Colonic mucosa (tissue), 4 donors: ENCODE measurements around the gene EP300. TPM values are rescaled to one million over a fixed set of nuclear protein-coding genes. Genes with fewer than 3 reads are reported as not detected.
A peak's percentile ranks its signal among the peaks of the same experiment; 100 is the strongest.
"Not testable (repeated sequence)": the region's sequence is repeated elsewhere in the genome, so short reads cannot be mapped to it uniquely, and the experiment has no call there.

Source experiments
- DNase-seq: peaks from one replicate; pipeline ENCODE4 v3.0.0-alpha.2; 2020
- H3K27ac ChIP-seq: fragments of 200-600 bp; one replicate; pipeline ENCODE4 v1.8.0; 2021
- H3K27me3 ChIP-seq: fragments of 200-600 bp; one replicate; pipeline ENCODE4 v1.8.0; 2021
- H3K36me3 ChIP-seq: fragments of 200-600 bp; one replicate; pipeline ENCODE4 v1.8.0; 2021
- H3K4me1 ChIP-seq: fragments of 200-600 bp; one replicate; pipeline ENCODE4 v1.8.0; 2021; ENCODE audit warnings: mild to moderate bottlenecking
- H3K4me3 ChIP-seq: fragments of 200-600 bp; one replicate; pipeline ENCODE4 v1.8.0; 2021
- H3K9ac ChIP-seq, 2 donors: one replicate each; pipeline ENCODE4 v1.7.0; 2013; ENCODE audit warnings: control low read depth in 2 of 2, low read depth in 2 of 2, low read length in 2 of 2
- H3K9me3 ChIP-seq: fragments of 200-600 bp; one replicate; pipeline ENCODE4 v1.8.0; 2021
- CTCF ChIP-seq: fragments of 200-600 bp; IDR thresholded peaks from one replicate; pipeline ENCODE4 v1.8.0; 2022; ENCODE audit warnings: antibody characterized with exemption, mild to moderate bottlenecking
- intact Hi-C: fragments of 100-400 bp; cut with DNase I; formaldehyde crosslinking; loops from one replicate; pipeline ENCODE4 v1.14.1; 2022
- total RNA-seq, 2 donors: library from RNA; stranded (reverse); fragmentation: NEBNext Ultra II Directional in 1 of 2; extraction: Animal tissue kit (Norgen Biotek cat#: 25700) in 1 of 2; gene quantifications; one replicate each; pipeline ENCODE4 v1.2.1, GENCODE V29; 2021
- donor health status: healthy.
- donor health status: DM: no; HTN: no; CAD: no.
- donor health status: DM: no; HTN: no; CAD: no.

Gene EP300
- total RNA-seq, 2 donors from 2014 or later: 59.5 to 65.7 TPM

GRCh38 chr22:41094041-41094593 lies 1.7 kb downstream of the EP300 start:
- Histone ChIP-seq H3K4me1 (no peaks in the 10 kb centered on the region), H3K9ac (peak overlapping the region in 1 of 2 donors; percentile 88), H3K9me3 (no peaks in the 10 kb centered on the region), H3K27ac (peak overlapping the region; percentile 97), H3K27me3 (no peaks in the 10 kb centered on the region), H3K36me3 (no peaks in the 10 kb centered on the region), H3K4me3 (peak overlapping the region; percentile 96)
- peak; percentile 53 for DNase-seq
- TF ChIP-seq CTCF: no peak
- intact Hi-C loops: loop anchor here (5.0 kb wide), 2 partner anchors 72 to 142 kb away; partner anchors contain the start of gene RBX1

DNA sequence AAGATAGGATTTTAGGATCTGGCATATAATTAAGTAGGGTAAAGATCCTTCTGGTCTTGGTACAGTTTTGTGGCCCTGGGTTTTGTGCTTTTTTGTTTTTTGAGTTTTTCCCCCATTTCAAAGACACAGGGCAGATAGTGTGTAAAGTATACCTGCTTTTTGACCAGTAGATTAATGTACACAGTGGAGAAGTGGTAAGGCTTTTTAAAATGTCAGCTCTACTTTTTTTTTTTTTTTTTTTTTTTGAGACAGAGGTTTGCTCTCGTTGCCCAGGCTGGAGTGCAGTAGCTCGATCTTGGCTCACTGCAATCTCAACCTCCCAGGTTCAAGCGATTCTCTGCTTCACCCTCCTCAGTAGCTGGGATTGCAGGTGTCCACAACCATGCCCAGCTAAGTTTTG lies 4.0 kb downstream of the EP300 start:
- Histone ChIP-seq H3K4me3 (no peak overlapping the region), H3K36me3 (no peaks in the 10 kb centered on the region), H3K4me1 (no peaks in the 10 kb centered on the region), H3K27me3 (no peaks in the 10 kb centered on the region), H3K9ac (no peak overlapping the region), H3K9me3 (no peaks in the 10 kb centered on the region), H3K27ac (no peak overlapping the region)
- intact Hi-C loops: no loop called here
- no peak for DNase-seq
- TF ChIP-seq CTCF: no peak

DNA sequence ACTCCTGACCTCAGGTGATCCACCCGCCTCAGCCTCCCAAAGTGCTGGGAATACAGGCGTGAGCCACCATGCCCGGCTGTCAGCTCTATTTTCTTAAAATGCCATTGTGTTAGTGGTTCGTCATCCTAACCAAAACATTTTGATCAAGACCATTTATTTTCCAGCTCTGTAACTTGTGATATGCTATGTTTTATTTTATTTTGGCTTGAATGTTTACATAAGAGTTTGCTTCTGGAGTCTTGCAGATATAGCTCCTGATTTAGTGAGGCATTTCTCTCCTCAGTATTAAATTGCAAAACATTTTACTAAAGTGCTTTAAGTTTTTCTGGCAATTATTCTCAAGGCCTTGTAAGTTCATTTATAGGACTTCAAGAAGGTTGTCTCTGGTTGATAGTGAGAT lies 4.4 kb downstream of the EP300 start:
- intact Hi-C loops: no loop called here
- Histone ChIP-seq H3K4me1 (no peaks in the 10 kb centered on the region), H3K9ac (no peak overlapping the region), H3K27me3 (no peaks in the 10 kb centered on the region), H3K36me3 (no peaks in the 10 kb centered on the region), H3K9me3 (no peaks in the 10 kb centered on the region), H3K27ac (no peak overlapping the region), H3K4me3 (no peak overlapping the region)
- no peak for DNase-seq
- TF ChIP-seq CTCF: no peak

DNA sequence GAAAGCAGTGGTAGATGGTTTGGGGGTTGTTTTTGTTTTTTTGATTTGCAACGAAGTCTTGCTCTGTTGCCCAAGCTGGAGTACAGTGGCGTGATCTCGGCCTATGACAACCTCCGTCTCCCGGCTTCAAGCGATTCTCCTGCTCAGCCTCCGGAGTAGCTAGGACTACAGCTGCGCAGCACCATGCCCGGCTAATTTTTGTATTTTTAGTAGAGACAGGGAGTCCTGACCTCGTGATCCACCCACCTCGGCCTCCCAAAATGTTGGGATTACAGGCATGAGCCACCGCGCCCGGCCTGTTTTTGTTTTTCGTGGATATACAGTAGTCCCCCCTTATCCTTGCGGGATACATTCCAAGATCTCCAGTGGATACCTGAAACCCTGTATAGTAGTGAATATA lies 6.6 kb downstream of the EP300 start:
- intact Hi-C loops: no loop called here
- H3K9me3 ChIP-seq: no peaks in the 10 kb centered on the region
- no peak for DNase-seq

DNA sequence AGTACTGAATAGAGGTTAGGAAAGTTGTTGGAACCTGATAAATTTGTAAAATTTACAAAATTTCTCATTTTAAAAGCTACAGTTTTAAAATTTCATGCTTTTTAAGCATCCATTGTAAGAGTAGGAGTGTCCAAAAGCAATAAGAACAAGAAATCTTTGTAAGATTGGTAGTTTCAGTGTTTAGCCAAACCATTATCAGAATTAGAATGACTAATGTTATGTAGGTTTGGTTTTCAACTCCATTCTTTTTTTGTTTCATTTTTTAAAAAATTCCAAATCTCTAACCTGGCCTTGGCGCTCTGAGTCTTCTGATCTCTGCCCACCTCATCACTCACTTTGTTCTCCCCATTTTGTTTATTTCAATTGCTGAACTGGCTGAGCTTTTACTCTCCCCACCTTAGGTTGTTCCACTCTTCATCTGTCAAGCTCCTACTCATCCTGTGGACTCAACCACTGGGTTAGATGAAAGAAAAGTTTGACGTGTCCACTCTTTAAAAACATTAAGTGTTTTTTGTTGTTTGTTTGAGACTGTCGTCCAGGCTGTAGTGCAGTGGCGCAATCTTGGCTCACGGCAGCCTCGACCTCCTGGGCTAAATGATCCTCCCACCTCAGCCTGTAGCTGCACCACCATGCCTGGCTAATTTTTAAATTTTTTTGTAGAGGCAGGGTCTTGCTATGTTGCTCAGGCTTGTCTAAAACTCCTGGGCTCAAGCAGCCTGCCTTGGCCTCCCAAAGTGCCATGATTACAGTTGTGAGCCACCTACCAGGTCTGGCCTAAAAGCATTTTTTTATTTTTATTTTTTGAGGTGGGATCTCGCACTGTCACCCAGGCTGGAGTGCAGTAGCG lies 14.0 kb downstream of the EP300 start:
- DNase-seq: no peak
- Histone ChIP-seq H3K9me3 (no peaks in the 10 kb centered on the region), H3K4me1 (no peaks in the 10 kb centered on the region), H3K9ac (no peak overlapping the region), H3K36me3 (no peaks in the 10 kb centered on the region), H3K4me3 (no peak overlapping the region), H3K27me3 (no peaks in the 10 kb centered on the region), H3K27ac (no peak overlapping the region)
- intact Hi-C loops: no loop called here
- TF ChIP-seq CTCF: no peak

More for the DNA sequence above, 6.6 kb downstream of the EP300 start:
- H3K4me3 ChIP-seq: no peak overlapping the region
- no peaks in the 10 kb centered on the region for H3K36me3 ChIP-seq
- H3K4me1 ChIP-seq: no peaks in the 10 kb centered on the region
- no peaks in the 10 kb centered on the region for H3K27me3 ChIP-seq
- H3K27ac ChIP-seq: no peak overlapping the region
- no peak for TF ChIP-seq CTCF
- no peak overlapping the region for H3K9ac ChIP-seq

DNA sequence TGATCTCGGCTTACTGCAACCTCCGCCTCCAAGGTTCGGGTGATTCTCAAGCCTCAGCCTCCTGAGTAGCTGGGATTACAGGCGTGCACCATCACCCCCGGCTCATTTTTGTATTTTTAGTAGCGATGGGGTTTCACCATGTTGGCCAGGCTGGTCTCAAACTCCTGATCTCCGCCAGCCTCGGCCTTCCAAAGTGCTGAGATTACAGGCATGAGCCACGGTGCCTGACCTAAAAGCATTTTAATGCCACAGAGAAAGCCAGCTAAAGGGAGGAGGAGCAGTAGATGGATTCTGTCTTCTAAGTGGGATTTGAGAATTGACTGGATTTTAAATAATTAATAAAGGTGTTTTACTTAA lies 14.6 kb downstream of the EP300 start:
- H3K27me3 ChIP-seq, intact Hi-C loops, H3K4me3 ChIP-seq, H3K27ac ChIP-seq, H3K9ac ChIP-seq, H3K4me1 ChIP-seq, H3K9me3 ChIP-seq, H3K36me3 ChIP-seq, DNase-seq: not testable (repeated sequence)
